ENCODE results near the gene AP2M1.
A peak's percentile ranks its signal among the peaks of the same experiment; 100 is the strongest.

Gene AP2M1

DNA sequence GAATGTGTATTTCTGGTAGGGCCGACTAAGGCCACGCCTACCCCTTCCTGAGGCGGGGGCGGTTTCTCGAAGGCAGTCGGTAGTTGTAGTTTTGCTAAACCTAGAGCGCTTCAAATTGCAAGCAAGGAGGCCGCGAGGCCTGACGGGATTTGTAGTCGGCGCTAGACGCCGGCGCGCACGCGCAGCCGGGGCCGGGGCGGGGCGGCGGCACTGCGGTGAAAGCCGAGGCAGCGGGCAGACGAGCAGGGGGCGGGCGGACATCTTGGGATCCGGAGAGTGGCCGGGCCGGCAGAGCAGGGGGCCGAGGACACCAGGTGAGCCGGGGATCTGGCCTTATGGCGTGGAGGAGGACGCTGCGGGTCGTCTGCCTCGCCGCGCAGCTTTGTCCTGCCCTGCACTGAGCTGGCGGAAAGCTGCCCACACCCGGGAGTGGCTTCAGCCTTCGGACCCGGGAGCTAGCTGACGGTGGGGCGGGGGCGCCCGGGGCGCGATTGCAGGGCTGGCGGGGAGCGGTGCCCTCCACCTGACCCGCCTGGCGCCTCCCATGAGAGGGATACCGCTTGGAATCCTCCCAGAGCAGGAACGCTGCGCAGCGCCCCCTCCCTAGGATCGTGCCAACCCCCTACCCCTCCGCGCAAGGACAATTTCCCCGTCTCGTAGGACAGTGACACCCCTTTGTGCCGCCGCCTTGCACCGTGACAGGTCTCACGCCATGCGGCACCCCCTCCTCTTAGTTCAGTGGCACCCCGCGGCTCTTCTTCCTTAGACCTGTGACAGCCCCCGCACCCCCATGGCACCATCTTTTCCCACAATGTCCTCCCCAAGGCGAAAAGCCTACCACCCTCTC is at the start of gene AP2M1:
TSS of gene AP2M1 (plus strand) at position 210 of the 847 bp plus-strand sequence. CDS start 2,139 bp downstream, outside the sequence.
- Histone ChIP-seq H3K9me3 (ENCODE audit: insufficient read depth, low read depth, low read length) (no peaks in the 10 kb centered on the region), H3K9ac (ENCODE audit: low read depth, low read length, poor library complexity, severe bottlenecking) (peak within 1 kb of the TSS; percentile 85), H3K36me3 (ENCODE audit: insufficient read depth, low read length) (peaks cover 35% of the 10 kb centered on the region; the same call in 1 of the 2 replicates), H3K79me2 (ENCODE audit: insufficient read depth, low read length) (peaks cover 45% of the 10 kb centered on the region), H3K4me2 (ENCODE audit: low read depth, low read length, poor library complexity, severe bottlenecking) (peak within 1 kb of the TSS; percentile 93), H3K4me1 (ENCODE audit: insufficient read depth, low read length, poor library complexity, severe bottlenecking) (peaks cover 25% of the 10 kb centered on the region), H3K4me3 (ENCODE audit: low read length, poor library complexity, severe bottlenecking) (peak within 1 kb of the TSS; percentile 87), H2AFZ (ENCODE audit: low read length) (peak within 1 kb of the TSS; percentile 92), H3K9me2 (replicated peaks; ENCODE audit: low read depth, low read length) (no peaks in the 10 kb centered on the region), H3K27me3 (ENCODE audit: insufficient read depth, low read length, poor library complexity, severe bottlenecking) (no peaks in the 10 kb centered on the region), H3F3A (ENCODE audit: low read depth) (no peaks in the 10 kb centered on the region), H4K20me1 (ENCODE audit: insufficient read depth, low read length, poor library complexity, severe bottlenecking) (peaks cover 6% of the 10 kb centered on the region)
- TF ChIP-seq, protein P1, sequence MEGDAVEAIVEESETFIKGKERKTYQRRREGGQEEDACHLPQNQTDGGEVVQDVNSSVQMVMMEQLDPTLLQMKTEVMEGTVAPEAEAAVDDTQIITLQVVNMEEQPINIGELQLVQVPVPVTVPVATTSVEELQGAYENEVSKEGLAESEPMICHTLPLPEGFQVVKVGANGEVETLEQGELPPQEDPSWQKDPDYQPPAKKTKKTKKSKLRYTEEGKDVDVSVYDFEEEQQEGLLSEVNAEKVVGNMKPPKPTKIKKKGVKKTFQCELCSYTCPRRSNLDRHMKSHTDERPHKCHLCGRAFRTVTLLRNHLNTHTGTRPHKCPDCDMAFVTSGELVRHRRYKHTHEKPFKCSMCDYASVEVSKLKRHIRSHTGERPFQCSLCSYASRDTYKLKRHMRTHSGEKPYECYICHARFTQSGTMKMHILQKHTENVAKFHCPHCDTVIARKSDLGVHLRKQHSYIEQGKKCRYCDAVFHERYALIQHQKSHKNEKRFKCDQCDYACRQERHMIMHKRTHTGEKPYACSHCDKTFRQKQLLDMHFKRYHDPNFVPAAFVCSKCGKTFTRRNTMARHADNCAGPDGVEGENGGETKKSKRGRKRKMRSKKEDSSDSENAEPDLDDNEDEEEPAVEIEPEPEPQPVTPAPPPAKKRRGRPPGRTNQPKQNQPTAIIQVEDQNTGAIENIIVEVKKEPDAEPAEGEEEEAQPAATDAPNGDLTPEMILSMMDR (conservative IDR thresholded peaks at IDR 0.05; ENCODE audit: low read length), result no peak
- TF ChIP-seq EZH2phosphoT487 (IDR thresholded peaks at IDR 0.05; ENCODE audit: borderline replicate concordance), result no peak

DNA sequence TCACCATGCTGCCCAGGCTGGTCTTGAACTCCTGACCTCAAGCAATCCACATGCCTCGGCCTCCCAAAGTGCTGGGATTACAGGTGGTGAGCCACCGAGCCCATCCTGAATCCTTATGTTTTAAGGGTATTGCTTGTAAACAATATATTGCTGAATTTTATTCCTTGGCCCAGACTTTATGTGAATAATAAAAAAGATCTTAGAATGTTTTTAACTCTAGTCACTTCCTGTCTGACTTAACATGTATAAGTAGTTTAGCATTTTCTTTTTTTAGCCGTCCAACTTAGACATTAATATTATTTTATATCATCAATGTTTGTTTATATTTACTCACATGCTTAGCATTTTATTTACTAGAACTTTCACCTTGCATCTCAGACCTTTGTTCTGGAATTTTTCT is 48.6 kb upstream of the AP2M1 start:
- no peaks in the 10 kb centered on the region for H3K9me3 ChIP-seq (ENCODE audit: insufficient read depth, low read depth, low read length)
- no peaks in the 10 kb centered on the region for H4K20me1 ChIP-seq (ENCODE audit: insufficient read depth, low read length, poor library complexity, severe bottlenecking)
- no peaks in the 10 kb centered on the region for H3F3A ChIP-seq (ENCODE audit: low read depth)
- no peaks in the 10 kb centered on the region for H3K9me2 ChIP-seq (replicated peaks; ENCODE audit: low read depth, low read length)
- H3K4me1 ChIP-seq (ENCODE audit: insufficient read depth, low read length, poor library complexity, severe bottlenecking), result no peaks in the 10 kb centered on the region
- H2AFZ ChIP-seq (ENCODE audit: low read length), result no peak overlapping the region
- H3K9ac ChIP-seq (ENCODE audit: low read depth, low read length, poor library complexity, severe bottlenecking), result no peak overlapping the region
- no peaks in the 10 kb centered on the region for H3K36me3 ChIP-seq (ENCODE audit: insufficient read depth, low read length)
- H3K4me3 ChIP-seq (ENCODE audit: low read length, poor library complexity, severe bottlenecking), result no peak overlapping the region
- no peaks in the 10 kb centered on the region for H3K79me2 ChIP-seq (ENCODE audit: insufficient read depth, low read length)
- H3K27me3 ChIP-seq (ENCODE audit: insufficient read depth, low read length, poor library complexity, severe bottlenecking), result no peaks in the 10 kb centered on the region
- TF ChIP-seq EZH2phosphoT487 (IDR thresholded peaks at IDR 0.05; ENCODE audit: borderline replicate concordance), result no peak
- H3K4me2 ChIP-seq (ENCODE audit: low read depth, low read length, poor library complexity, severe bottlenecking), result no peak overlapping the region

DNA sequence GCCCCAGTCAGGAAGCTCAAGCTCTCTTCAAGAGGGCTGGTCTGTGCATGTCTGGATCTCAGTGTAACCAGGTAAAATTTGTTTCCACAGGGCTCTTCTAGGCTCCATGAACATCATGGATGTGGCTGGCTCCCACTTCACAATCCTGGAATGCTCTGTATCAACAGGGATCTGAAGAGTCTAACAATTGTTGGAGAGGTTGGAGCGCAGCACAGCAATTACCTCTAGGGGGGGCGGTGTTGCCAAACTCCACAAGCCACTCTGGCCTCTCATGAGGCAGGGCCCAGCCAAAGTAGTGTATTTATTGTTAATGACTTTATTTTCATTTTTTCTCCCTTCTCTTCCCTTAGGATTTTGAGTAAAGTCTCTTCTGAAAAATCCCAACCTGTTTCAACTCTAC is 45.6 kb upstream of the AP2M1 start:
- H3K79me2 ChIP-seq (ENCODE audit: insufficient read depth, low read length), result no peaks in the 10 kb centered on the region
- no peaks in the 10 kb centered on the region for H3K9me3 ChIP-seq (ENCODE audit: insufficient read depth, low read depth, low read length)
- H3K4me3 ChIP-seq (ENCODE audit: low read length, poor library complexity, severe bottlenecking), result no peak overlapping the region
- no peaks in the 10 kb centered on the region for H4K20me1 ChIP-seq (ENCODE audit: insufficient read depth, low read length, poor library complexity, severe bottlenecking)
- H3F3A ChIP-seq (ENCODE audit: low read depth), result no peaks in the 10 kb centered on the region
- H3K27me3 ChIP-seq (ENCODE audit: insufficient read depth, low read length, poor library complexity, severe bottlenecking), result no peaks in the 10 kb centered on the region
- H3K4me2 ChIP-seq (ENCODE audit: low read depth, low read length, poor library complexity, severe bottlenecking), result no peak overlapping the region
- TF ChIP-seq, protein P1 (conservative IDR thresholded peaks at IDR 0.05; ENCODE audit: low read length), result peak; percentile 70
- TF ChIP-seq EZH2phosphoT487 (IDR thresholded peaks at IDR 0.05; ENCODE audit: borderline replicate concordance), result no peak
- H3K4me1 ChIP-seq (ENCODE audit: insufficient read depth, low read length, poor library complexity, severe bottlenecking), result peaks cover 6% of the 10 kb centered on the region
- no peak overlapping the region for H3K9ac ChIP-seq (ENCODE audit: low read depth, low read length, poor library complexity, severe bottlenecking)
- no peaks in the 10 kb centered on the region for H3K9me2 ChIP-seq (replicated peaks; ENCODE audit: low read depth, low read length)
- no peaks in the 10 kb centered on the region for H3K36me3 ChIP-seq (ENCODE audit: insufficient read depth, low read length)
- H2AFZ ChIP-seq (ENCODE audit: low read length), result peak overlapping the region; percentile 83
